Neural progenitor cell (in vitro differentiated cells): ENCODE data around the gene LYZL2.
"Not testable (repeated sequence)": the region's sequence is repeated elsewhere in the genome, so short reads cannot be mapped to it uniquely, and the experiment has no call there.

ENCODE experiments used
- EZH2 ChIP-seq: fragments of 200-600 bp; sonication (generic); IDR thresholded peaks from 2 replicates; pipeline ENCODE4 v1.6.1; 2017; ENCODE audit warnings: antibody characterized with exemption, mild to moderate bottlenecking, moderate library complexity
- TF ChIP-seq, protein P1 (sequence below): fragments of 200-600 bp; sonication (generic); IDR thresholded peaks from 2 replicates; pipeline ENCODE4 v1.5.1; 2017; ENCODE audit warnings: antibody characterized with exemption, mild to moderate bottlenecking

DNA sequence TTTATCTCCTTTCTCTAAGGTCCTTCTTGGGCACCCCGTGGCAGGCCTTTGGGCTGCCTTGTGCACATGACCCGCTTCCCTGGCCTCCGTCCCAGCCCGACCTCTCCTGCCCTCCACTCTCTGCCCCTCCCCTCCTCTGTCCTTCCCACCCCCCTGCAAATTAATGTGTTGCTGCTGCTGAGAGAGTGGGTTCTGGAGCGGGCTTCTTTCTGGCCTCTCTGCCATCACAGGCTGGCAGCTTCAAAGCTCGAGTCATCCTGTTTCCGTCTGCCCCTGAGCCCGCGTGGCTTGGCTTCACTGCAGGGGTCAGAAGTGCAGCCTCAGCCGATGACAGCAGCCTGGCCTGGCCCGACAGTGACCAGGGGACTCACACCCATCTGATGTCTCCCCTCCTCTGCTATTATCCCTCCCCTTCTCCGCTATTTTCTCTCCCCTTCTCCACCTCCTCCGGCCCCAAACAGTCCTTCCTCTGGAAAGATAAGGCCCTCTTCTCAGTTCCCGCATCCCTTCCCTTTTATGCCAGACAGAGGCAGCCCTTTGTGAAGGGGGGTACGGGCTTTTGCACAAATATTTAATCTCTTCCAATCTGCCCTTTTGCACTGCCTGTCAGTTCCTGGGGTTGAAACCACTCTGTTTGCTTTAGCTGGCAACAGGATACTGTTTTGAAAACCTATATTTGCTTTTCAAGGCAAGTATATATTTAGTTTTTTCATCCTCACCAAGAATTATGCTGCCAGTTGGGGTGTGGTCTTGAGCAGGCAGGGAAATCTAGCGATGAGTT lies 24.0 kb downstream of the LYZL2 start:
- TF ChIP-seq EZH2: not testable (repeated sequence)
- TF ChIP-seq, protein P1, sequence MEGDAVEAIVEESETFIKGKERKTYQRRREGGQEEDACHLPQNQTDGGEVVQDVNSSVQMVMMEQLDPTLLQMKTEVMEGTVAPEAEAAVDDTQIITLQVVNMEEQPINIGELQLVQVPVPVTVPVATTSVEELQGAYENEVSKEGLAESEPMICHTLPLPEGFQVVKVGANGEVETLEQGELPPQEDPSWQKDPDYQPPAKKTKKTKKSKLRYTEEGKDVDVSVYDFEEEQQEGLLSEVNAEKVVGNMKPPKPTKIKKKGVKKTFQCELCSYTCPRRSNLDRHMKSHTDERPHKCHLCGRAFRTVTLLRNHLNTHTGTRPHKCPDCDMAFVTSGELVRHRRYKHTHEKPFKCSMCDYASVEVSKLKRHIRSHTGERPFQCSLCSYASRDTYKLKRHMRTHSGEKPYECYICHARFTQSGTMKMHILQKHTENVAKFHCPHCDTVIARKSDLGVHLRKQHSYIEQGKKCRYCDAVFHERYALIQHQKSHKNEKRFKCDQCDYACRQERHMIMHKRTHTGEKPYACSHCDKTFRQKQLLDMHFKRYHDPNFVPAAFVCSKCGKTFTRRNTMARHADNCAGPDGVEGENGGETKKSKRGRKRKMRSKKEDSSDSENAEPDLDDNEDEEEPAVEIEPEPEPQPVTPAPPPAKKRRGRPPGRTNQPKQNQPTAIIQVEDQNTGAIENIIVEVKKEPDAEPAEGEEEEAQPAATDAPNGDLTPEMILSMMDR: not testable (repeated sequence)
